Activated CD4-positive, alpha-beta T cell treated with anti-CD3 and anti-CD28 coated beads, Interleukin-2, amount 50 U/mL, for 48 hours (primary cell): ENCODE data around the gene CDH23.
A peak's percentile ranks its signal among the peaks of the same experiment; 100 is the strongest.

Source experiments
- DNase-seq, 2 experiments: peaks; one replicate each; pipeline ENCODE4 v3.0.0-alpha.2; 2020

CDH23 gene

DNA sequence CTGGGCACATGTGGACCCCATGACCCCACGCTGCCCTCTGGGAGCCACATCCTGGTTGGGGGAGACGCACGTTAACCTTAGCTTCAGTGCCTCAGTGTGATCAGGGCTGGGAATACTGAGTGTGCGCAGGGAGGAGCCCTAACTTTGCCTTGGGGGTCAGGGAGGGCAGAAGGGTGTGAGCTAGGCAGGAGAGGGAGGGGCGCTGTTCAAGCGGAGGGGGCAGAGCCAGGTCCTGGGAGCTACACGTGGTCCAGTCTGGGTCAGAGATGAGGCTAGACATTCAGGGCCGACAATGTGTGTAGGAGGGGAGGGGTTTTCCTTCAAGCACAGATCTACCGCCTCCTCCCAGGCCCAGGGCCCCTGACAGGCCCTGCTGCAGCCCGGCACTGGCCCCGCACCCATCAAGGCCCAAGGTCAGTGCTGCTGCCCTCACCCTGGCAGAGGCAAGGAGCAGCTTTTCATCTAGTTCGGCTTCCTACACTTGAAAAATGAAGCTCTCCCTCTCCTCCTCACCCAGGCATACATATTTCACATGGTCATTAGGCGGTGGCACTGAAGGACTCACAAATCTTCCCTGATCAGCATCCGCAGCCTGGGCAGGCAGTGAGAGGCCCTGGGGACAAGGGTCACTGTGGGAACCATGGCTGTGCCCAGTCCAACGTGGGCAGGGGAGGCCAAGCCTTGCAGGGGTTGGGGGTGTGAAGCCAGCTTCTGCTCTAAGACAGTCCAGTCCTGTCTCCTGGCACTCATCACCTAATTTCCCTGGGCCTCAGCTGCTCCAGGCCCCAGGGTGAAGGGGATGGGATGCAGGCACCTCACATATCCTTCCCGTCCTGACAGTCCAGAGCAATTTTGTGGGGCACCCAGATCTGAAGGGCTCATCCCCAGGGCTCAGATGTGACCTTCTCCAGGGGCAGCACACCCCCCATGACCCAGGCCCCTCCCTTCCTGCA, 275.6 kb downstream of the CDH23 start:
- DNase-seq: no peak

GRCh38 chr10:71675295-71675970, 278.7 kb downstream of the CDH23 start:
- no peak for DNase-seq

DNA sequence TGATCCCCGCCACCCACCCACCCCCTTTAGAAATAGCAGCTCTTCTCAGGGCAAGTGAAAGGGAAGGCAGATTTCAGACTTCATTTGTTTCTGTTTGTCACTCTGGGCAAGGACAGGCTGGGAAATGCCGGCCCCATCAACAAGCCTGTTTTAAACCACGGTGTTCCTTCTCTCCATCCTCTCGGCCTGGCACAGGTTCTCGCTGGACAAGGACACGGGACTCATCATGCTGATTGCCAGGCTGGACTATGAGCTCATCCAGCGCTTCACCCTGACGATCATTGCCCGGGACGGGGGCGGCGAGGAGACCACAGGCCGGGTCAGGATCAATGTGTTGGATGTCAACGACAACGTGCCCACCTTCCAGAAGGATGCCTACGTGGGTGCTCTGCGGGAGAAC, 280.5 kb downstream of the CDH23 start:
- DNase-seq: no peak

DNA sequence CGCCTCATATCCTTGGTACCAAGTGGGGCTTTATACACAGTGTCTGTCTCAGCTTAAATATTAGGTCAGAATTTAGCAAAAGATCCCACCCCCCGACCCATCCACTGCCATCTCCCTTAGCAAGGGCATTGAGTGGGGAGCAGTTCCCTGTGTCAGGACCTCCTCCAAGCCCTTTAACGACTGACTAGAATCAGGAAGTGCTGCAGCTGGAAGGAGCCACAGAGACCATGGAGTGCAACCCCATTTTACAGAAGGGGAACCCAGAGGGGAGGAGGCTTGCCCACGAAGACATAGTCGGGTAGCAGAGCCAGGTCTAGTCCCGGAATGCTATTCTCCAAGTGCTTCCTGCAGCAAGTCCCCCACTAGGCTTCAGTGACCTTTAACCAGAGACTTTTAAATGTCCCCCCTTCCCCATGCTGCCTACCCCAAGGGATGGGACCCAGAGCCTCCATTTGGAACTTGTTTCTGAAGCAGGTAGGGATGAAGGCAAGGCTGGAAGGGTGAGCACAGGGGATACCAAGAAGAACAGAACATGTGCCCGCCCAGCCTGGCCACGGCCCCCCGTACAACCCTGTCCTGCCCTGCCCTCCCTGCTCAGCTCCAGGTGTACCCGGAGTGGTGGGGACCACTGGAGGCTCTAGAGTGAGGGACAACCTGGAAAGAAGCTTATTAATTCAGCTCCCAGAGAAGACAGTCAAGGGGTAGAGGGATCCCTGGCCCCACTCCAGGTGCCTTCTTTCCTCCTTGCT, 281.5 kb downstream of the CDH23 start:
- no peak for DNase-seq

- DNase-seq: no peak
These were observed 282.7 kb downstream of the CDH23 start for GRCh38 chr10:71679425-71679824.

DNA sequence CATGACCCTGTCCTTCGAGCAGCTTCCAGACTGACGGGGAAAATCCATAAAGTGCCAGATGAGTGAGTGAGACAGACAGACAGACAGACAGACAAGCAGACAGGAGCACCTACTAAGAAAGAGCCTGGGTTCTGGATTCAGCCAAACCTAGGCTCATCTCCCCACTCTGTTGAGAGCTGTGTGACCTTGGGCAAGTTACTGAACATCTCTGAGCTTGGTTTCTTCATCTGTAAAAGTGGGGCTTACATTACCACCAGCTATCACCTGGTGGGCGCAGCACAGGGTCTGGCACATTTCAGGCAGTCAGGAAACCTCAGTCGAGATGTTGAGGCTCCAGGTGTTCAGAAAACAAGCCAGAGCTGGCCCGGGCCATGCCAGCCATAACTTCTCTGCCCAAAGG, 285.3 kb downstream of the CDH23 start:
- DNase-seq: no peak

DNA sequence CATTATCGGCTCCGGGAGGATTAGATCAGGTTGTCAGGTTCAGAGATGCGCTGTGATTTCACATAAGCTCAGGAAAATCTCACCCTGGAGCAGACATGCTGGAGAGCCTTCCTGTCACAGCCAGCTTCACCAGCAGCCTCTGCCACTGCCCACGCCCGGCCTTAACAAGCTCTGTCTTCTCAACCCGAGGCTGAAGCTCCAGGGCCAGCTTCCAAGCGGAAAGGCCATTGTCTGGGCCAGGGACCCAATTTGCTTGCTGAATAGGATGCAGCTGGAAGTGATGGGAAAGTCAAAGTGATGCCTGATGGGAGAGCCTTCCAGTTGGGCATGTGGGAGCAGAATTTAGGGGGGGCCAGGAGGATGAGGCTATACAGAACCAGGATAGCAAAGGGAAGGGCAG, 286.6 kb downstream of the CDH23 start:
- DNase-seq: no peak

GRCh38 chr10:71684356-71685173, 287.8 kb downstream of the CDH23 start:
- DNase-seq: peak in 1 of 2 experiments; percentile 48

- DNase-seq: no peak
These were observed 289.0 kb downstream of the CDH23 start for GRCh38 chr10:71685554-71686232.

DNA sequence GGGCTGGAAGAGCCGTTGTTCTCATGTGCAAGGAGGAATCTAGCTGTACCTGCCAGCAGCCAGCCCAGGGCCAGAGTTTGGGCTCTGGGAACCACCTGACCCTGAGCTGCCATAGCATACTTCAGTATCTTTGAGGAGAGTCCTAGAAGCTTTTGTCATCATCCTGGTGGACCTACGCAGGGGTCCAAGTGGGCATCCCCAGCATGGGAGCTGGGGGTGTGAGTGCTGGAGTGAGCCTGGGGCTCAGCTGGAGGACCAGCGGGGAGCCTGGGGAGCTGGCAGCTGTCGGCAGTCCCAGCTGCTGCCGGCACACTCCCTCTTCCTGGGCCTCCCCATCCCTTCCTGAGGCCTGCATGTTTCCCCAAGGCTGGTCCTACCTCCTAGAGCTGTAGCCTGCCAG, 290.4 kb downstream of the CDH23 start:
- no peak for DNase-seq

GRCh38 chr10:71687480-71687879, 290.8 kb downstream of the CDH23 start:
- no peak for DNase-seq

DNA sequence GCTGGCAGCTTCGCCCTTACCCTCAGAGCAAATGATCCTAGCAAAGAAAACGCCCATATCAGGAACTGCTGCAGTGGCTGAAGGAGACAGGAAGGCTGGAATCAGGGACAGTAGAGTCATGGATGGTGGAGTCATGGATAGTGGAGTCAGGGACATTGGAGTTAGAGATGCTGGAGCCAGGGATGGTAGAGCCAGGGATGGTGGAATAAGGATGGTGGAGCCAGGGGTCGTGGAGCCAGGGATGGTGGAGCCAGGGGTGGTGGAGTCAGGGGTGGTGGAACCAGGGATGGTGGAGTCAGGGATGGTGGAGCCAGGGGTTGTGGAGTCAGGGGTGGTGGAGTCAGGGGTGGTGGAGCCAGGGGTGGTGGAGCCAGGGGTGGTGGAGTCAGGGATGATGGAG, 291.5 kb downstream of the CDH23 start:
- DNase-seq: no peak

DNA sequence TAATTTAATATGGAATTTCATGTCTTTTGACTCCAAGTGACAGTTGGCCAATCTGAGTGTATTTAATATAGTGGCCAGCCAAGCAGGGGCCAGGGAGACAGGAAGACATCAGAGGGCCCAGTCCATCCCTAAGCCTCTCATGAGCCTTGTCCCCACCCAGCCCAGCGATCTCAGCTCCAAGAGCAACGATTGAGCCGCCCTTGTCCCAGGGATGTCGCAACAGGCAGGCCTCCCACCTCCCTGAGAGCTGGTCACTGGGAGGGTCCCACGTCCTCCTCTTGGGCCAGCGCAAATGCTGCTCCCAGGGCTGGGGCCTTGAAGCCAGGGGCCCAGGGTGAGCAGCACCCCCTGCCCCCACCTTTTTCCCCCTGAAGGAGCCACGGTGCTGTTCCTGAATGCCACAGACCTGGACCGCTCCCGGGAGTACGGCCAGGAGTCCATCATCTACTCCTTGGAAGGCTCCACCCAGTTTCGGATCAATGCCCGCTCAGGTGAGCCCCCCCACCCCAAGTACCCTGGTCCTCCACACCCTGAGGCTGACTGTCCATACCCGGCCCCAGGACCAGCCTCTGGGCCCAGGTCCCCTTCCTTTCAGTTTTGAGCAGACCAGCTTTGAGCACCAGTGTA, 293.5 kb downstream of the CDH23 start:
- no peak for DNase-seq

- DNase-seq: no peak
These were observed 294.7 kb downstream of the CDH23 start for GRCh38 chr10:71691405-71691804.

- no peak for DNase-seq
These were observed 296.0 kb downstream of the CDH23 start for GRCh38 chr10:71692598-71693306.

DNA sequence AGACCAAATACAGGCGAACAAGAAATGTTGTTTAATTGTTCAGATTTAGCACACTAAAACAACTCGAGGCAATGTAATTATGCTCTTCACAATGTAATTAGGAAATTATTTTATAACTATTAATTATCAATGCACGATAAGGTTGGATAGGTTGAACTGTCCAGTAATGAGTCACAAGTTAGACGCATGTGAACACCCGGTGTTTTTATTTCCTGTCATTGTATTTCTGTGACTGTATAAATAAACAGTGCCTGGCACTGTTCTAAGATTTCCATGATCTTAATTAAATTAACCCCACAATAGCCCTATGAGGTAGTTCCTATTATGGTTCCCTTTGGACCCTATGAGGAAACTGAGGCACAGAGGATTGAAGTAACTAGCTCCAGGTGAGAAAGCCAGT, 296.7 kb downstream of the CDH23 start:
- no peak for DNase-seq

GRCh38 chr10:71694039-71694501, 297.4 kb downstream of the CDH23 start:
- DNase-seq: no peak

GRCh38 chr10:71694567-71694968, 297.8 kb downstream of the CDH23 start:
- no peak for DNase-seq

- no peak for DNase-seq
These were observed 299.1 kb downstream of the CDH23 start for GRCh38 chr10:71695502-71696476.
